ENCODE measurements around the gene SLC37A1.
"Not testable (repeated sequence)": the region's sequence is repeated elsewhere in the genome, so short reads cannot be mapped to it uniquely, and the experiment has no call there.

Gene SLC37A1

GRCh38 chr21:42613756-42614155, 100.1 kb downstream of the SLC37A1 start:
- Histone ChIP-seq H3K27me3 (replicated peaks; ENCODE audit: control insufficient read depth, insufficient read depth, low read length) (no peaks in the 10 kb centered on the region; the same call in 1 of the 2 replicates), H3K4me3 (replicated peaks; ENCODE audit: low read depth, low read length) (no peak overlapping the region), H3K36me3 (ENCODE audit: control insufficient read depth, insufficient read depth, low read length) (no peaks in the 10 kb centered on the region)
- no peak for TF ChIP-seq CTCF (IDR thresholded peaks at IDR 0.05; ENCODE audit: insufficient read depth, low read length, poor library complexity, severe bottlenecking)
- no peak for DNase-seq (ENCODE audit: extremely low read depth, insufficient read length)

- H3K27me3 ChIP-seq (replicated peaks; ENCODE audit: control insufficient read depth, insufficient read depth, low read length), result no peaks in the 10 kb centered on the region; the same call in 1 of the 2 replicates
- H3K4me3 ChIP-seq (replicated peaks; ENCODE audit: low read depth, low read length), result no peak overlapping the region
- TF ChIP-seq CTCF (IDR thresholded peaks at IDR 0.05; ENCODE audit: insufficient read depth, low read length, poor library complexity, severe bottlenecking), result no peak
- H3K36me3 ChIP-seq (ENCODE audit: control insufficient read depth, insufficient read depth, low read length), result no peaks in the 10 kb centered on the region
- no peak for DNase-seq (ENCODE audit: extremely low read depth, insufficient read length)
Measured at GRCh38 chr21:42614396-42614795, 100.7 kb downstream of the SLC37A1 start.

GRCh38 chr21:42614811-42615351, 101.2 kb downstream of the SLC37A1 start:
- no peak for TF ChIP-seq CTCF (IDR thresholded peaks at IDR 0.05; ENCODE audit: insufficient read depth, low read length, poor library complexity, severe bottlenecking)

GRCh38 chr21:42615377-42615776, 101.7 kb downstream of the SLC37A1 start:
- not testable (repeated sequence) for H3K27me3 ChIP-seq (replicated peaks; ENCODE audit: control insufficient read depth, insufficient read depth, low read length); DNase-seq (ENCODE audit: extremely low read depth, insufficient read length); H3K4me3 ChIP-seq (replicated peaks; ENCODE audit: low read depth, low read length); H3K36me3 ChIP-seq (ENCODE audit: control insufficient read depth, insufficient read depth, low read length)

More at GRCh38 chr21:42614811-42615351, 101.2 kb downstream of the SLC37A1 start:
- DNase-seq (ENCODE audit: extremely low read depth, insufficient read length), result peak; percentile 38
- H3K27me3 ChIP-seq (replicated peaks; ENCODE audit: control insufficient read depth, insufficient read depth, low read length), result no peaks in the 10 kb centered on the region; the same call in 1 of the 2 replicates
- no peaks in the 10 kb centered on the region for H3K36me3 ChIP-seq (ENCODE audit: control insufficient read depth, insufficient read depth, low read length)
- H3K4me3 ChIP-seq (replicated peaks; ENCODE audit: low read depth, low read length), result no peak overlapping the region

- no peak for DNase-seq (ENCODE audit: extremely low read depth, insufficient read length)
- Histone ChIP-seq H3K27me3 (replicated peaks; ENCODE audit: control insufficient read depth, insufficient read depth, low read length) (no peaks in the 10 kb centered on the region; the same call in 1 of the 2 replicates), H3K4me3 (replicated peaks; ENCODE audit: low read depth, low read length) (no peak overlapping the region), H3K36me3 (ENCODE audit: control insufficient read depth, insufficient read depth, low read length) (no peaks in the 10 kb centered on the region)
- TF ChIP-seq CTCF (IDR thresholded peaks at IDR 0.05; ENCODE audit: insufficient read depth, low read length, poor library complexity, severe bottlenecking), result no peak
Measured at GRCh38 chr21:42615924-42616323, 102.3 kb downstream of the SLC37A1 start.

- H3K36me3 ChIP-seq (ENCODE audit: control insufficient read depth, insufficient read depth, low read length), result no peaks in the 10 kb centered on the region
- no peak for TF ChIP-seq CTCF (IDR thresholded peaks at IDR 0.05; ENCODE audit: insufficient read depth, low read length, poor library complexity, severe bottlenecking)
- H3K27me3 ChIP-seq (replicated peaks; ENCODE audit: control insufficient read depth, insufficient read depth, low read length), result no peaks in the 10 kb centered on the region; the same call in 1 of the 2 replicates
- no peak for DNase-seq (ENCODE audit: extremely low read depth, insufficient read length)
- H3K4me3 ChIP-seq (replicated peaks; ENCODE audit: low read depth, low read length), result no peak overlapping the region
Measured at GRCh38 chr21:42616446-42616845, 102.8 kb downstream of the SLC37A1 start.

Data from GM06990 (cell line).